ENCODE measurements around the gene TBX1. TPM values are rescaled to one million over a fixed set of nuclear protein-coding genes. Genes with fewer than 3 reads are reported as not detected.

The TBX1 gene
- total RNA-seq, 1 donor from 2014 or later = not detected

- H3K27me3 Mint-ChIP-seq = peaks cover 50% of the 10 kb centered on the region
- H3K4me3 Mint-ChIP-seq = peak overlapping the region; percentile 47
- H3K36me3 Mint-ChIP-seq (ENCODE audit: low read depth) = no peaks in the 10 kb centered on the region
- CTCF ChIA-PET = interaction anchor here (0.7 kb wide), 1 partner anchor 581 kb away, joined by 3 read pairs; no protein-coding TSS in a partner anchor
- POLR2A ChIA-PET = interaction anchor here (0.6 kb wide), 1 partner anchor 291 kb away, joined by 9 read pairs; no protein-coding TSS in a partner anchor
- TF ChIP-seq CTCF (IDR thresholded peaks at IDR 0.05) = no peak
- no peak for DNase-seq
- intact Hi-C loops (cut with micrococcal nuclease) = no loop called here
- no peak for ATAC-seq (ENCODE audit: low read depth)
- no peak overlapping the region for H3K27ac Mint-ChIP-seq
- H3K4me1 Mint-ChIP-seq = peaks cover 20% of the 10 kb centered on the region
- no peaks in the 10 kb centered on the region for H3K9me3 Mint-ChIP-seq
Observed at GRCh38 chr22:19720150-19720827, 40.3 kb upstream of the TBX1 start.

GRCh38 chr22:19720999-19721329, 39.6 kb upstream of the TBX1 start:
- intact Hi-C loops (cut with micrococcal nuclease) = no loop called here
- DNase-seq = no peak
- Mint-ChIP-seq H3K27ac (no peak overlapping the region), H3K27me3 (peaks cover 48% of the 10 kb centered on the region), H3K9me3 (no peaks in the 10 kb centered on the region), H3K4me3 (no peak overlapping the region), H3K4me1 (peaks cover 20% of the 10 kb centered on the region), H3K36me3 (ENCODE audit: low read depth) (no peaks in the 10 kb centered on the region)
- no peak for ATAC-seq (ENCODE audit: low read depth)
- ChIA-PET CTCF (no interaction called here), POLR2A (interaction anchor here (0.6 kb wide), 1 partner anchor 290 kb away, joined by 9 read pairs; no protein-coding TSS in a partner anchor)
- TF ChIP-seq CTCF (IDR thresholded peaks at IDR 0.05) = no peak

- peaks cover 44% of the 10 kb centered on the region for H3K27me3 Mint-ChIP-seq
- POLR2A ChIA-PET = interaction anchor here (0.7 kb wide), 1 partner anchor 11 kb away, joined by 4 read pairs; no protein-coding TSS in a partner anchor
- no peak overlapping the region for H3K27ac Mint-ChIP-seq
- no peak for ATAC-seq (ENCODE audit: low read depth)
- H3K4me3 Mint-ChIP-seq = no peak overlapping the region
- H3K36me3 Mint-ChIP-seq (ENCODE audit: low read depth) = no peaks in the 10 kb centered on the region
- no peak for DNase-seq
- CTCF ChIA-PET = no interaction called here
- intact Hi-C loops (cut with micrococcal nuclease) = no loop called here
- peaks cover 20% of the 10 kb centered on the region for H3K4me1 Mint-ChIP-seq
- TF ChIP-seq CTCF (IDR thresholded peaks at IDR 0.05) = no peak
- no peaks in the 10 kb centered on the region for H3K9me3 Mint-ChIP-seq
Observed at GRCh38 chr22:19721330-19722177, 39.0 kb upstream of the TBX1 start.

GRCh38 chr22:19722178-19722981, 38.2 kb upstream of the TBX1 start:
- no peaks in the 10 kb centered on the region for H3K36me3 Mint-ChIP-seq (ENCODE audit: low read depth)
- TF ChIP-seq CTCF (IDR thresholded peaks at IDR 0.05) = no peak
- CTCF ChIA-PET = no interaction called here
- H3K4me3 Mint-ChIP-seq = no peak overlapping the region
- POLR2A ChIA-PET = interaction anchor here (0.7 kb wide), 1 partner anchor 10 kb away, joined by 4 read pairs; no protein-coding TSS in a partner anchor
- intact Hi-C loops (cut with micrococcal nuclease) = no loop called here
- peaks cover 20% of the 10 kb centered on the region for H3K4me1 Mint-ChIP-seq
- H3K27ac Mint-ChIP-seq = no peak overlapping the region
- no peaks in the 10 kb centered on the region for H3K9me3 Mint-ChIP-seq
- DNase-seq (no peak), ATAC-seq (ENCODE audit: low read depth) (no peak)
- H3K27me3 Mint-ChIP-seq = peaks cover 44% of the 10 kb centered on the region

- ChIA-PET POLR2A (no interaction called here), CTCF (no interaction called here)
- no peak overlapping the region for H3K27ac Mint-ChIP-seq
- no peaks in the 10 kb centered on the region for H3K9me3 Mint-ChIP-seq
- peaks cover 17% of the 10 kb centered on the region for H3K4me1 Mint-ChIP-seq
- intact Hi-C loops (cut with micrococcal nuclease) = no loop called here
- H3K36me3 Mint-ChIP-seq (ENCODE audit: low read depth) = no peaks in the 10 kb centered on the region
- H3K27me3 Mint-ChIP-seq = peaks cover 44% of the 10 kb centered on the region
- TF ChIP-seq CTCF (IDR thresholded peaks at IDR 0.05) = no peak
- H3K4me3 Mint-ChIP-seq = no peak overlapping the region
- DNase-seq = no peak
- ATAC-seq (ENCODE audit: low read depth) = no peak
Observed at GRCh38 chr22:19722982-19723231, 37.7 kb upstream of the TBX1 start.
